ENCODE measurements around the gene SRRM1.
"Not testable (repeated sequence)": the region's sequence is repeated elsewhere in the genome, so short reads cannot be mapped to it uniquely, and the experiment has no call there.

Gene SRRM1

GRCh38 chr1:24715658-24716057, 72.6 kb downstream of the SRRM1 start:
- H3K36me3 Mint-ChIP-seq (ENCODE audit: low read depth), result no peaks in the 10 kb centered on the region
- H3K4me1 Mint-ChIP-seq, result no peaks in the 10 kb centered on the region
- no peaks in the 10 kb centered on the region for H3K27me3 Mint-ChIP-seq (ENCODE audit: low read depth)
- no peak overlapping the region for H3K27ac Mint-ChIP-seq
- H3K4me3 Mint-ChIP-seq, result no peak overlapping the region
- no peak for TF ChIP-seq CTCF (IDR thresholded peaks at IDR 0.05; ENCODE audit: unreplicated experiment in 3 of 3)
- no peaks in the 10 kb centered on the region for H3K9me3 Mint-ChIP-seq

DNA sequence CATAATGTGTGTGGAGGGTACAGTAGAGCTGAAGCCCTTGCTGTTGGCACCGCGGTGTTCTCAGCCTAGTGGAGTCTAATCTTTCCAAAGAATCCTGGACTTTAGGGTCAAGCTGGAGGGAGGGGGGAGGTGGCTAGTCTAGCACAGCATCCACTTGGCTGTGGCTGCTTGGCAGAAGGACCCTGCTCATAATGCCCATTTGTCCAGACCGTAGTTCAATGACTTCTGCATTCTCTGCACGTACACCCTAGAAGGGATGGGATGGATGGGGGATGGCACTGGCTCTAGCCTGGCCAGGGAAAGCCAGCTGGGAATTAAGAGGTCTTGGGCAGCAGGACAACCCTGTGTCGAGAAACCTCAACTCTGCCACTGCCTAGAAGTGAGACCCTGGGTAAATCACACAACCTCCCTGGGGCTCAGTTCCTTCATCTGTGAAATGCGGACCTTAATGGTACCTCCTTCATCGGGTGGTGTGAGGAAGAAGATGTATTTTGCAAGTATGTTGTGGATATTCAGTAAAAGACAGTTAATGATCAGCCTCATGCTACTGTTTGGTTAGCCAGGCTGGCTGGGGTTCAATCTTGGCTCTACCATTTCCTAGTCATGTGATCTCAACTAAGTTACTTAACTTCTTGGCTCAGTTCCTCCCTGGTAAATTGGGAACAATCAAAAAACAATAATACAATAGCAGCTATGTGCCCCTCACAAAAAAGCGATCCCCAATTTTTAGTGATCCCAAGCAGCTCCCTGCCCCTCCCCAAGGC, 75.0 kb downstream of the SRRM1 start:
- Mint-ChIP-seq H3K27ac (no peak overlapping the region), H3K36me3 (ENCODE audit: low read depth) (no peaks in the 10 kb centered on the region), H3K27me3 (ENCODE audit: low read depth) (no peaks in the 10 kb centered on the region), H3K4me3 (no peak overlapping the region), H3K4me1 (no peaks in the 10 kb centered on the region), H3K9me3 (no peaks in the 10 kb centered on the region)
- no peak for TF ChIP-seq CTCF (IDR thresholded peaks at IDR 0.05; ENCODE audit: unreplicated experiment in 3 of 3)

- Mint-ChIP-seq H3K9me3 (no peaks in the 10 kb centered on the region), H3K27me3 (ENCODE audit: low read depth) (peaks cover 4% of the 10 kb centered on the region), H3K4me1 (peaks cover 9% of the 10 kb centered on the region), H3K36me3 (ENCODE audit: low read depth) (no peaks in the 10 kb centered on the region), H3K4me3 (no peak overlapping the region), H3K27ac (no peak overlapping the region)
- no peak for TF ChIP-seq CTCF (IDR thresholded peaks at IDR 0.05; ENCODE audit: unreplicated experiment in 3 of 3)
Measured at GRCh38 chr1:24720152-24720551, 77.0 kb downstream of the SRRM1 start.

DNA sequence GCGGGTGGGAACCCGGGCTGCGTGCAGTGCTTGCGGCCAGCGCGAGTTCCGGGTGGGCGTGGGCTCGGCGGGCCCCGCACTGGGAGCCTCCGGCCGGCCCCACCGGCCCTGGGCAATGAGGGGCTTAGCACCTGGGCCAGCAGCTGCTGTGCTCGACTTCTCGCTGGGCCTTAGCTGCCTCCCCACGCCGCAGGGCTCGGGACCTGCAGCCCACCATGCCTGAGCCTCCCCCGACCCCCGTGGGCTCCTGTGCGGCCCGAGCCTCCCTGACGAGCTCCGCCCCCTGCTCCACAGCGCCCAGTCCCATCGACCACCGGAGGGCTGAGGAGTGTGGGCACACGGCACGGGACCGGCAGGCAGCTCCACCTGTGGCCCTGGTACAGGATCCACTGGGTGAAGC, 78.4 kb downstream of the SRRM1 start:
- Mint-ChIP-seq H3K4me3 (no peak overlapping the region), H3K9me3 (no peaks in the 10 kb centered on the region), H3K4me1 (peaks cover 16% of the 10 kb centered on the region), H3K36me3 (ENCODE audit: low read depth) (no peaks in the 10 kb centered on the region), H3K27ac (no peak overlapping the region), H3K27me3 (ENCODE audit: low read depth) (peaks cover 4% of the 10 kb centered on the region)
- TF ChIP-seq CTCF (IDR thresholded peaks at IDR 0.05; ENCODE audit: unreplicated experiment in 3 of 3), result no peak

DNA sequence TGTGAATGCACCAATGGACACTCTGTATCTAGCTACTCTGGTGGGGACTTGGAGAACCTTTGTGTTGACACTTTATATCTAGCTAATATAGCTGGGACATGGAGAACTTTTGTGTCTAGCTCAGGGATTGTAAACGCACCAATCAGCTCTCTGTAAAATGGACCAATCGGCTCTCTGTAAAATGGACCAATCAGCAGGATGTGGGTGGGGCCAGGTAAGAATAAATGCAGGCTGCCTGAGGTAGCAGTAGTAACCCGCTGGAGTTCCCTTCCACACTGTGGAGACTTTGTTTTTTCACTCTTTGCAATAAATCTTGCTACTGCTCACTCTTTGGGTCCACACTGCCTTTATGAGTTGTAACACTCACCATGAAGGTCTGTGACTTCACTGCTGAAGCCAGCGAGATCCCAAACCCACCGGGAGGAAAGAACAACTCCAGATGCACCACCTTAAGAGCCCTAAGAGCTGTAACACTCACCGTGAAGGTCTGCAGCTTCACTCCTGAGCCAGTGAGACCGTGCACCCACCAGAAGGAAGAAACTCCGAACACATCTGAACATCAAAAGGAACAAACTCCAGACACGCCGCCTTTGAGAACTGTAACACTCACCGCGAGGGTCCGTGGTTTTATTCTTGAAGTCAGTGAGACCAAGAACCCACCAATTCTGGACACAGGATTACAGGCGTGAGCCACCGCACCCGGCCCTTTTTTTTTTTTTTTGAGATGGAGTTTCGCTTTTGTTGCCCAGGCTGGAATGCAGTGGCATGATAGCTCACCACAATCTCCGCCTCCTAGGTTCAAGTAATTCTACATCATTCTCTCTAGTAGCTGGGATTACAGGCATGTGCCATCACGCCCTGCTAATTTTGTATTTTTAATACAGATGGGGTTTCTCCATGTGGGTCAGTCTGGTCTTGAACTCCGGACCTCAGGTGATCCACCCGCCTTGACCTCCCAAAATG, 79.3 kb downstream of the SRRM1 start:
- not testable (repeated sequence) for H3K9me3 Mint-ChIP-seq; H3K27me3 Mint-ChIP-seq (ENCODE audit: low read depth)
- H3K27ac Mint-ChIP-seq, result peak overlapping the region; percentile 55 to 70 (median 69)

More for the DNA sequence above, 79.3 kb downstream of the SRRM1 start:
- not testable (repeated sequence) for H3K4me3 Mint-ChIP-seq; H3K36me3 Mint-ChIP-seq (ENCODE audit: low read depth)
- H3K4me1 Mint-ChIP-seq, result peaks cover 24% of the 10 kb centered on the region

All from nephron (organoid).